GM13977 (cell line): ENCODE data around the gene KRTAP9-9.
"Not testable (repeated sequence)": the region's sequence is repeated elsewhere in the genome, so short reads cannot be mapped to it uniquely, and the experiment has no call there.

ENCODE experiments used
- DNase-seq: peaks from one replicate; pipeline ENCODE4 v3.0.0; 2012; ENCODE audit warnings: low spot score
- CTCF ChIP-seq: IDR thresholded peaks from 2 replicates; pipeline ENCODE4 v1.5.1; 2012; ENCODE audit warnings: mild to moderate bottlenecking, control low read depth; ENCODE audit not compliant: insufficient read depth; ENCODE audit errors: extremely low read depth, missing control alignments
- in situ Hi-C: fragments of 300-500 bp; cut with MboI; formaldehyde crosslinking; loops from one replicate; pipeline ENCODE4 v1.12.0; 2022; ENCODE audit warnings: low sequenced_read_pairs, low pct_unique_long_range_greater_than_20kb, mixed read lengths, inconsistent platforms; ENCODE audit not compliant: unreplicated experiment

The KRTAP9-9 gene

GRCh38 chr17:41256291-41256685 lies 1.1 kb downstream of the KRTAP9-9 start:
- in situ Hi-C loops = no loop called here
- TF ChIP-seq CTCF = no peak

GRCh38 chr17:41258406-41258805 lies 3.2 kb downstream of the KRTAP9-9 start:
- DNase-seq = no peak
- in situ Hi-C loops = no loop called here
- no peak for TF ChIP-seq CTCF

More at GRCh38 chr17:41256291-41256685, 1.1 kb downstream of the KRTAP9-9 start:
- peak; percentile 0 for DNase-seq

- no peak for DNase-seq
- in situ Hi-C loops = no loop called here
- TF ChIP-seq CTCF = no peak
These were observed 8.0 kb downstream of the KRTAP9-9 start for GRCh38 chr17:41263212-41263611.

GRCh38 chr17:41264599-41264998 lies 9.4 kb downstream of the KRTAP9-9 start:
- in situ Hi-C loops = no loop called here
- DNase-seq = peak; percentile 0
- no peak for TF ChIP-seq CTCF

- no peak for TF ChIP-seq CTCF
- no peak for DNase-seq
- in situ Hi-C loops = no loop called here
These were observed 9.9 kb downstream of the KRTAP9-9 start, which contains the start of gene KRTAP9-6 for GRCh38 chr17:41265078-41265477. Gene KRTAP9-6 (plus strand): TSS chr17:41265378. CDS start chr17:41265378, 0 bp downstream.

GRCh38 chr17:41267711-41268110 lies 12.5 kb downstream of the KRTAP9-9 start:
- no peak for DNase-seq
- in situ Hi-C loops = no loop called here

GRCh38 chr17:41271323-41271722 lies 16.1 kb downstream of the KRTAP9-9 start:
- in situ Hi-C loops, DNase-seq: not testable (repeated sequence)

More at GRCh38 chr17:41267711-41268110, 12.5 kb downstream of the KRTAP9-9 start:
- no peak for TF ChIP-seq CTCF
